Hepatocyte (in vitro differentiated cells): ENCODE measurements around the gene DPP10.

ENCODE experiments used
- EZH2 ChIP-seq: fragments of 200-600 bp; sonication (generic); IDR thresholded peaks from 2 replicates; pipeline ENCODE4 v1.6.1; 2016; ENCODE audit warnings: antibody characterized with exemption, mild to moderate bottlenecking, borderline replicate concordance
- EZH2phosphoT487 ChIP-seq: fragments of 200-600 bp; sonication (generic); IDR thresholded peaks from one replicate; pipeline ENCODE4 v1.6.1; 2018; ENCODE audit warnings: antibody characterized with exemption, mild to moderate bottlenecking, low read depth, moderate library complexity; ENCODE audit not compliant: unreplicated experiment, severe bottlenecking

GRCh38 chr2:114436329-114436728, 6.1 kb upstream of the DPP10 start:
- TF ChIP-seq EZH2 (no peak), EZH2phosphoT487 (no peak)
